Lower leg skin (tissue), 3 donors: ENCODE results near the gene UROC1.

Experiments
- POLR2A ChIP-seq, 2 donors: fragments of 450-650 bp; IDR thresholded peaks; one replicate each; pipeline ENCODE4 v1.6.1; 2016 to 2017; ENCODE audit warnings: antibody characterized with exemption in 2 of 2, mild to moderate bottlenecking in 1 of 2, moderate library complexity in 1 of 2
- TF ChIP-seq, protein P1 (sequence below), 3 donors: fragments of 450-650 bp; IDR thresholded peaks; one replicate each; pipeline ENCODE4 v1.5.1; 2016; ENCODE audit warnings: antibody characterized with exemption in 3 of 3, mild to moderate bottlenecking in 3 of 3, moderate library complexity in 2 of 3

DNA sequence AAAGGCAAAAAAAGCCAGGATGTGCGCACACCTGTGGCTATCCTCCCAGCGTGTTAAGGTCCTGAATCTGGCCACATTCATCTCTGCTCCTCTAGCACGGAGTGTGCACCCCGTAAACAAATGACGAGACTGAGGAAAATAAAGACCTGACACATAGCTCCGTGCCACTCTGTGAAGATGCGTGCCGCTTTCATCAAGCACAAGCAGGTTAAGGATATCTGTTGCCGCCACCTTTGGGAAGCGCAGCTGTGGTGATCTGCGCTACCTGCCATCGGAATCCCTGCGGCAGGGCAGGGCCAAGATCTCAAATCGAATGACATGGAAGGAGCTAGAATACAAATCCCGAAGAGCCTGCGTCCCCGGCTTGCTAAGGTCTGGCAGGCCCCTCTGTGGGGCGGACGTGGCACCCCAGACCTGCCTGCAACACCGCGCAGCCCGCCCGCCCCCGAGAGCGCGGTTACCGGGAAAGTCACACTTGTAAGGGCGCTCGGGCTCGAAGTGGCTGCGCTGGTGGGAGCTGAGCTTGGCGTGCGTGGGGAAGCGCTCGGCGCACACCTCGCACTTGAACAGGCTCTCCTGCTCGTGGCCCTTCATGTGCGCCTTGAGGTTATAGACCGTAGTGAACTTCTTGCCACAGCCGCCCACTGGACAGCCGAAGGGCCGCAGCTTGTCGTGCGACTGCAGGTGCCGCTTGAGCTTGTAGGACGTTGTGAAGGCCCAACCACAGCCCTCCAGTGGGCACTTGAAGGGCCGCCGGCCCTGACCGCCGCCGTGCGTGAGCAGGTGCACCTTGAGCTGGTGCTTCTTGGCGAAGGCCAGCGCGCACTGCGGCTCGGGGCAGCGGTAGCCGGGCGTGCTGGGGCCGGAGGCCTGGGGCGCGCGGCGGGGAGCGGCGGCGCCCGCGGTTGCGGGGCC is 42.8 kb downstream of the UROC1 start:
- TF ChIP-seq, protein P1, sequence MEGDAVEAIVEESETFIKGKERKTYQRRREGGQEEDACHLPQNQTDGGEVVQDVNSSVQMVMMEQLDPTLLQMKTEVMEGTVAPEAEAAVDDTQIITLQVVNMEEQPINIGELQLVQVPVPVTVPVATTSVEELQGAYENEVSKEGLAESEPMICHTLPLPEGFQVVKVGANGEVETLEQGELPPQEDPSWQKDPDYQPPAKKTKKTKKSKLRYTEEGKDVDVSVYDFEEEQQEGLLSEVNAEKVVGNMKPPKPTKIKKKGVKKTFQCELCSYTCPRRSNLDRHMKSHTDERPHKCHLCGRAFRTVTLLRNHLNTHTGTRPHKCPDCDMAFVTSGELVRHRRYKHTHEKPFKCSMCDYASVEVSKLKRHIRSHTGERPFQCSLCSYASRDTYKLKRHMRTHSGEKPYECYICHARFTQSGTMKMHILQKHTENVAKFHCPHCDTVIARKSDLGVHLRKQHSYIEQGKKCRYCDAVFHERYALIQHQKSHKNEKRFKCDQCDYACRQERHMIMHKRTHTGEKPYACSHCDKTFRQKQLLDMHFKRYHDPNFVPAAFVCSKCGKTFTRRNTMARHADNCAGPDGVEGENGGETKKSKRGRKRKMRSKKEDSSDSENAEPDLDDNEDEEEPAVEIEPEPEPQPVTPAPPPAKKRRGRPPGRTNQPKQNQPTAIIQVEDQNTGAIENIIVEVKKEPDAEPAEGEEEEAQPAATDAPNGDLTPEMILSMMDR (IDR thresholded peaks at IDR 0.05), result no peak
- no peak for TF ChIP-seq POLR2A (IDR thresholded peaks at IDR 0.05)
